ENCODE data around the gene DPF3. TPM values are rescaled to one million over a fixed set of nuclear protein-coding genes. Genes with fewer than 3 reads are reported as not detected.

The DPF3 gene
- total RNA-seq, 1 experiment from 2014 or later = not detected

GRCh38 chr14:72690324-72690723, 203.6 kb downstream of the DPF3 start:
- Histone ChIP-seq H3K27ac (ENCODE audit: low read length) (no peak overlapping the region), H3K27me3 (ENCODE audit: control insufficient read depth, insufficient read depth, low read length) (no peaks in the 10 kb centered on the region; the same call in 1 of the 2 replicates), H3K4me1 (ENCODE audit: control insufficient read depth, insufficient read depth, low read length) (no peaks in the 10 kb centered on the region), H3K9me3 (ENCODE audit: control insufficient read depth, insufficient read depth, low read depth, low read length) (no peaks in the 10 kb centered on the region), H3K36me3 (ENCODE audit: control insufficient read depth, insufficient read depth, low read length) (no peaks in the 10 kb centered on the region), H3K4me3 (ENCODE audit: low read depth in 2 of 2, low read length in 2 of 2) (no peak overlapping the region)
- in situ Hi-C loops (cut with HindIII; ENCODE audit: low pct_unique_long_range_greater_than_20kb, low sequenced_read_pairs) (no loop called here), intact Hi-C loops (cut with micrococcal nuclease; ENCODE audit: unreplicated experiment) (no loop called here)
- DNase-seq (ENCODE audit: low read depth, low spot score) (no peak), ATAC-seq (no peak)
- no peak for TF ChIP-seq CTCF (IDR thresholded peaks at IDR 0.05)
- TF ChIP-seq POLR2AphosphoS5 (IDR thresholded peaks at IDR 0.05; ENCODE audit: low read depth, low read length) = no peak
- TF ChIP-seq REST (IDR thresholded peaks at IDR 0.05; ENCODE audit: insufficient read depth in 1 of 2, low read depth in 2 of 2, low read length in 1 of 2) = no peak
- TF ChIP-seq TCF7L2 (IDR thresholded peaks at IDR 0.05; ENCODE audit: low read depth, low read length) = no peak
- TF ChIP-seq SIN3A (IDR thresholded peaks at IDR 0.05; ENCODE audit: borderline replicate concordance, insufficient read depth, low read depth, low read length) = no peak
- ChIA-PET CTCF (no interaction called here), POLR2A (no interaction called here)
- BruUV-seq (replicated peaks) = no TSS peak

- H3K36me3 ChIP-seq (ENCODE audit: control insufficient read depth, insufficient read depth, low read length) = no peaks in the 10 kb centered on the region
- POLR2A ChIA-PET = no interaction called here
- no peak for ATAC-seq
- intact Hi-C loops (cut with micrococcal nuclease; ENCODE audit: unreplicated experiment) (no loop called here), in situ Hi-C loops (cut with HindIII; ENCODE audit: low pct_unique_long_range_greater_than_20kb, low sequenced_read_pairs) (no loop called here)
- H3K4me1 ChIP-seq (ENCODE audit: control insufficient read depth, insufficient read depth, low read length) = no peaks in the 10 kb centered on the region
- no peak for DNase-seq (ENCODE audit: low read depth, low spot score)
- CTCF ChIA-PET = interaction anchor here (0.6 kb wide), 1 partner anchor 49 kb away, joined by 3 read pairs; no protein-coding TSS in a partner anchor
- no peak overlapping the region for H3K27ac ChIP-seq (ENCODE audit: low read length)
- BruUV-seq (replicated peaks) = no TSS peak
- H3K9me3 ChIP-seq (ENCODE audit: control insufficient read depth, insufficient read depth, low read depth, low read length) = no peaks in the 10 kb centered on the region
- no peak overlapping the region for H3K4me3 ChIP-seq (ENCODE audit: low read depth in 2 of 2, low read length in 2 of 2)
- TF ChIP-seq REST (IDR thresholded peaks at IDR 0.05; ENCODE audit: insufficient read depth in 1 of 2, low read depth in 2 of 2, low read length in 1 of 2) (no peak), SIN3A (IDR thresholded peaks at IDR 0.05; ENCODE audit: borderline replicate concordance, insufficient read depth, low read depth, low read length) (no peak), CTCF (IDR thresholded peaks at IDR 0.05) (no peak), TCF7L2 (IDR thresholded peaks at IDR 0.05; ENCODE audit: low read depth, low read length) (no peak), POLR2AphosphoS5 (IDR thresholded peaks at IDR 0.05; ENCODE audit: low read depth, low read length) (no peak)
- H3K27me3 ChIP-seq (ENCODE audit: control insufficient read depth, insufficient read depth, low read length) = no peaks in the 10 kb centered on the region; the same call in 1 of the 2 replicates
Observed at GRCh38 chr14:72688990-72689671, 204.8 kb downstream of the DPF3 start.
